K562 (cell line): Measurements from ENCODE around the gene COX7A2.

Experiments used
- FOXK2 ChIP-seq, 2 experiments: fragments of 450-650 bp; IDR thresholded peaks in 1 of 2; conservative IDR thresholded peaks in 1 of 2; 2 replicates each; pipeline ENCODE4 v1.6.1; 2016; ENCODE audit warnings: low read depth in 2 of 2, mild to moderate bottlenecking in 1 of 2
- POLR2A ChIP-seq: fragments of 450-650 bp; conservative IDR thresholded peaks from 2 replicates; pipeline ENCODE4 v1.6.1; 2016
- POLR3G ChIP-seq: IDR thresholded peaks from 2 replicates; pipeline ENCODE4 v1.6.1; 2011; ENCODE audit not compliant: insufficient read length, insufficient replicate concordance; ENCODE audit errors: extremely low read depth
- STAG1 ChIP-seq: sonication (generic); formaldehyde crosslinking; IDR thresholded peaks from 2 replicates; pipeline ENCODE4 v1.5.0; 2020; ENCODE audit warnings: missing genetic modification reagents, borderline replicate concordance
- ZKSCAN1 ChIP-seq: fragments of 150-350 bp; IDR thresholded peaks from 2 replicates; pipeline ENCODE4 v1.6.1; 2016; ENCODE audit warnings: low read depth, low read length
- ZNF699 ChIP-seq: fragments of 250-450 bp; sonication (Bioruptor Pico); IDR thresholded peaks from 2 replicates; pipeline ENCODE4 v1.8.0; 2021; ENCODE audit warnings: mild to moderate bottlenecking, moderate library complexity; ENCODE audit not compliant: insufficient replicate concordance

DNA sequence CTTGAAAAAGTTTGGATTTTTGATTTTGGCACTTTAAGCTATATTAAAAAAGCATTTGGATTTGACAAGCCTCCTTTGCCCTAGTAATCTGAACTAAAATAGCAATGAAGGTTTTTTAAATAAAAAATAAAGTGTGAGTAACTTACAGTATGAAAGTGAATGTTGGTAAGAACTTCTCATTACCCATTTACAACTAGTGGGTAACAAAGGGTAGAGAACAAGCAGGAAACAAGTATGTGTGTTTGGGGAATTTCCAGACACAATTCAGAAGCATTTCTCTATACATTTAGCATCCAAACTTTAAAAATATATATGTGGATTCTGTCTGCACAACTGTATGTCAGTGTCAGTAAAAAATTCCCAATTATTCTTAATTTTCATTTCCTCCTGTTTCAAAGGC lies 38.1 kb upstream of the COX7A2 start:
- TF ChIP-seq ZNF699 = no peak
- no peak for TF ChIP-seq POLR3G
- TF ChIP-seq POLR2A = no peak
- no peak for TF ChIP-seq ZKSCAN1
- TF ChIP-seq FOXK2 (conservative IDR thresholded peaks at IDR 0.05 in 1 of 2, IDR thresholded peaks at IDR 0.05 in 1 of 2; ENCODE audit: low read depth in 2 of 2) = no peak
- TF ChIP-seq STAG1 (CRISPR knock-in tag) = no peak
